Gastrocnemius medialis (tissue), 4 donors: Measurements from ENCODE around the gene AP4M1. TPM values are rescaled to one million over a fixed set of nuclear protein-coding genes. Genes with fewer than 3 reads are reported as not detected.
A peak's percentile ranks its signal among the peaks of the same experiment; 100 is the strongest.

Experiments used
- ATAC-seq, 2 donors: fragments of 150-250 bp; one replicate each; pipeline ENCODE4 v1.9.1; 2016
- DNase-seq, 2 donors: peaks; one replicate each; pipeline ENCODE4 v3.0.0-alpha.2; 2019
- H3K27ac ChIP-seq, 4 donors: fragments of 200-600 bp; sonication (generic); 1 replicate in 1 of 4; 2 replicates in 3 of 4; pipeline ENCODE4 v1.5.1; 2016 to 2018; ENCODE audit warnings: mild to moderate bottlenecking in 2 of 4, moderate library complexity in 1 of 4
- H3K27me3 ChIP-seq, 3 donors: fragments of 200-600 bp; sonication (generic) in 2 of 3; 1 replicate in 1 of 3; 2 replicates in 2 of 3; pipeline versions ENCODE4 v1.5.1 to v1.6.0; 2016 to 2019; ENCODE audit warnings: mild to moderate bottlenecking in 1 of 3, moderate library complexity in 1 of 3
- H3K36me3 ChIP-seq, 2 donors: fragments of 200-600 bp; sonication (generic) in 1 of 2; one replicate each; pipeline ENCODE4 v1.5.1; 2017 to 2018
- H3K4me1 ChIP-seq, 2 donors: fragments of 200-600 bp; sonication (generic) in 1 of 2; one replicate each; pipeline ENCODE4 v1.5.1; 2016 to 2017; ENCODE audit warnings: mild to moderate bottlenecking in 2 of 2
- H3K4me3 ChIP-seq, 4 donors: fragments of 200-600 bp; sonication (generic) in 3 of 4; 1 replicate in 1 of 4; 2 replicates in 3 of 4; pipeline ENCODE4 v1.5.1; 2016 to 2019; ENCODE audit warnings: mild to moderate bottlenecking in 2 of 4
- H3K9me3 ChIP-seq, 3 donors: fragments of 200-600 bp; sonication (generic) in 2 of 3; 1 replicate in 1 of 3; 2 replicates in 2 of 3; pipeline ENCODE4 v1.5.1; 2016 to 2019
- POLR2A ChIP-seq, 2 donors: fragments of 450-650 bp; IDR thresholded peaks; one replicate each; pipeline ENCODE4 v1.6.1; 2017; ENCODE audit warnings: antibody characterized with exemption in 2 of 2, mild to moderate bottlenecking in 2 of 2, moderate library complexity in 2 of 2
- in situ Hi-C, 4 donors: fragments of 200-750 bp; cut with MboI; loops; one replicate each; pipeline versions ENCODE4 v1.15.0 to v1.8.0; 2017; ENCODE audit warnings: low sequenced_read_pairs in 4 of 4
- intact Hi-C: fragments of 100-400 bp; cut with DNase I; formaldehyde crosslinking; loops from one replicate; pipeline ENCODE4 v1.15.1; 2023; ENCODE audit warnings: low total_unique reads
- total RNA-seq, 4 donors: library from RNA; depleted of rRNA; stranded (reverse); fragments of >200 nt; gene quantifications; one replicate each; pipeline versions ENCODE4 v1.1.0 to v1.2.3, GENCODE V29; 2016
- TF ChIP-seq, protein P1 (sequence below), 5 experiments: fragments of 450-650 bp in 3 of 5; fragments of 200-600 bp in 2 of 5; sonication (generic) in 2 of 5; IDR thresholded peaks in 4 of 5; conservative IDR thresholded peaks in 1 of 5; 1 replicate in 4 of 5; 2 replicates in 1 of 5; pipeline ENCODE4 v1.5.1; 2016 to 2019; ENCODE audit warnings: antibody characterized with exemption in 5 of 5, mild to moderate bottlenecking in 3 of 5, moderate library complexity in 3 of 5

Gene AP4M1
- total RNA-seq, 4 donors from 2014 or later: 7.2 to 13.8 (median 10.8) TPM

DNA sequence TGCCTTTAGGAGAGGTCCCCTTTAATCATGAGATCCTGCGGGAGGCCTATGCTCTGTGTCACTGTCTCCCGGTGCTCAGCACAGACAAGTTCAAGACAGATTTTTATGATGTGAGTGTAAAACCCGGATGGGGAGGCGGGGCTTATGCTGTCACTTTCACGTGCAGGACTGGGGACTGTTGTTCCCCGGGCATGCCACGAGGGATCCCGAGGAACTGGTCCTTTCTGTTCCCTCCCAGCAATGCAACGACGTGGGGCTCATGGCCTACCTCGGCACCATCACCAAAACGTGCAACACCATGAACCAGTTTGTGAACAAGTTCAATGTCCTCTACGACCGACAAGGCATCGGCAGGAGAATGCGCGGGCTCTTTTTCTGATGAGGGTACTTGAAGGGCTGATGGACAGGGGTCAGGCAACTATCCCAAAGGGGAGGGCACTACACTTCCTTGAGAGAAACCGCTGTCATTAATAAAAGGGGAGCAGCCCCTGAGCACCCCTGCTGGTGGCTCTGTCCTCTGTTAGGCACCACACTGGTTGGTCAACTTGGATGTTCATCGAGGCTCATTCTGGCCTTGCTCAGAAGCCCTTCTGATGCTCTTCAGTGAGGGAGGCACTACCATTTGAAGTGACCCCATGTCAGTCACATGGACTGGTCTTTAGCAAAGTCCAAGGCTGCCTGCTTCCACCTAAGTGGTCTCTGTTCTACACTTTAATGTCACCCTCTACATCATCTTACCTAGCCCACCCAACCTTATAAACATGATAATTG is 9.8 kb upstream of the AP4M1 start:
- TF ChIP-seq POLR2A (IDR thresholded peaks at IDR 0.05): no peak
- TF ChIP-seq, protein P1, sequence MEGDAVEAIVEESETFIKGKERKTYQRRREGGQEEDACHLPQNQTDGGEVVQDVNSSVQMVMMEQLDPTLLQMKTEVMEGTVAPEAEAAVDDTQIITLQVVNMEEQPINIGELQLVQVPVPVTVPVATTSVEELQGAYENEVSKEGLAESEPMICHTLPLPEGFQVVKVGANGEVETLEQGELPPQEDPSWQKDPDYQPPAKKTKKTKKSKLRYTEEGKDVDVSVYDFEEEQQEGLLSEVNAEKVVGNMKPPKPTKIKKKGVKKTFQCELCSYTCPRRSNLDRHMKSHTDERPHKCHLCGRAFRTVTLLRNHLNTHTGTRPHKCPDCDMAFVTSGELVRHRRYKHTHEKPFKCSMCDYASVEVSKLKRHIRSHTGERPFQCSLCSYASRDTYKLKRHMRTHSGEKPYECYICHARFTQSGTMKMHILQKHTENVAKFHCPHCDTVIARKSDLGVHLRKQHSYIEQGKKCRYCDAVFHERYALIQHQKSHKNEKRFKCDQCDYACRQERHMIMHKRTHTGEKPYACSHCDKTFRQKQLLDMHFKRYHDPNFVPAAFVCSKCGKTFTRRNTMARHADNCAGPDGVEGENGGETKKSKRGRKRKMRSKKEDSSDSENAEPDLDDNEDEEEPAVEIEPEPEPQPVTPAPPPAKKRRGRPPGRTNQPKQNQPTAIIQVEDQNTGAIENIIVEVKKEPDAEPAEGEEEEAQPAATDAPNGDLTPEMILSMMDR (IDR thresholded peaks at IDR 0.05 in 4 of 5, conservative IDR thresholded peaks at IDR 0.05 in 1 of 5): no peak
- no peak overlapping the region for H3K4me3 ChIP-seq
- H3K27ac ChIP-seq: no peak overlapping the region
- intact Hi-C loops (no loop called here), in situ Hi-C loops (no loop called here)
- no peaks in the 10 kb centered on the region for H3K9me3 ChIP-seq
- ATAC-seq (no peak), DNase-seq (no peak)
- H3K27me3 ChIP-seq: no peaks in the 10 kb centered on the region
- peaks cover 13 to 14% of the 10 kb centered on the region in 2 donors for H3K4me1 ChIP-seq
- peaks cover 0 to 65% of the 10 kb centered on the region in 2 donors for H3K36me3 ChIP-seq

DNA sequence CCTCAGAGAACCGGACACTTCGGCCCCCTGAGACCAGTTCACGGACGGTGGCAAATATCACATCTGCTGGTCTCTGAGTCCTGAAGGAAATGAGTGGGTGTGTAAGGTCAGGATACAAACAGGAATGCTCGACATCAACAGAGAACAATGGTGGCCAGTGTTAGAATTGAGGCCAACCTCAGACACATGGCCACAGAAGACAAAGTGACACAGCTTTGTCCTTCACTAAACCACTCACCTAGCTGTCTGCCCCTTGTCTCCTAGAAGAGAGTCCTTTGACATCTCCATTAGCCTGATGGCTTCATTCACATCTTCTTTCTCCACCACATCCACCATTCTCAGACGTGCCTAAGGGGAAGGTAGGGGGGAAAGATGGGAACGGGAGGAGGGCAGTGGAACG is 8.4 kb upstream of the AP4M1 start:
- no peak for DNase-seq
- intact Hi-C loops: no loop called here
- ATAC-seq: no peak
- TF ChIP-seq POLR2A (IDR thresholded peaks at IDR 0.05): no peak
- TF ChIP-seq, protein P1 (IDR thresholded peaks at IDR 0.05 in 4 of 5, conservative IDR thresholded peaks at IDR 0.05 in 1 of 5): no peak
- Histone ChIP-seq H3K27ac (peak overlapping the region in 1 of 4 donors; percentile 46), H3K4me3 (no peak overlapping the region), H3K36me3 (peaks cover 0 to 79% of the 10 kb centered on the region in 2 donors), H3K27me3 (no peaks in the 10 kb centered on the region), H3K4me1 (peaks cover 13% of the 10 kb centered on the region in 2 donors), H3K9me3 (no peaks in the 10 kb centered on the region)
- in situ Hi-C loops: no loop called here

DNA sequence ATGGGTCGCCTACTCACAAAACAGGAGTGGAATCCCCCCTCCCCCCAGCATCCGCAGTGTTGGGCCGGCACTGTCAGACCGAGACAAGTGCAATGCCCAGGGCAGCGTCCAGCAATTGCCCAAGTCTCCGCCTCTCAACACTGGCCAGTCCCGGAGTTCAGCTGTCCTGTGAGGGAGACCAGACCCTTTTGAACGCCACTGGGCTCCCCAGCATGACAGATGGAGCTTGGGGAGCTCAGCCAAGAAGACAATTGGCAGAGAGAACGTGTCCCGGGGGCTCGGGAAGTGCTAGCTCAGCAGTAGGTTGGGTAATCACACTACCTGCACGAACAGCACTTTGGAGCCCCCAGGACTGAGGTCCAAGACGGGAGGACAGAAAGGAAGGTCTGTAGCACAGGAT is 7.9 kb upstream of the AP4M1 start:
- Histone ChIP-seq H3K4me1 (peaks cover 8% of the 10 kb centered on the region in 2 donors), H3K36me3 (peaks cover 0 to 84% of the 10 kb centered on the region in 2 donors), H3K27me3 (no peaks in the 10 kb centered on the region), H3K27ac (peak overlapping the region in 1 of 4 donors; percentile 46), H3K9me3 (no peaks in the 10 kb centered on the region), H3K4me3 (no peak overlapping the region)
- TF ChIP-seq, protein P1 (IDR thresholded peaks at IDR 0.05 in 4 of 5, conservative IDR thresholded peaks at IDR 0.05 in 1 of 5): no peak
- no peak for TF ChIP-seq POLR2A (IDR thresholded peaks at IDR 0.05)
- in situ Hi-C loops (no loop called here), intact Hi-C loops (no loop called here)
- DNase-seq (peak in 1 of 2 donors; percentile 28), ATAC-seq (no peak)

DNA sequence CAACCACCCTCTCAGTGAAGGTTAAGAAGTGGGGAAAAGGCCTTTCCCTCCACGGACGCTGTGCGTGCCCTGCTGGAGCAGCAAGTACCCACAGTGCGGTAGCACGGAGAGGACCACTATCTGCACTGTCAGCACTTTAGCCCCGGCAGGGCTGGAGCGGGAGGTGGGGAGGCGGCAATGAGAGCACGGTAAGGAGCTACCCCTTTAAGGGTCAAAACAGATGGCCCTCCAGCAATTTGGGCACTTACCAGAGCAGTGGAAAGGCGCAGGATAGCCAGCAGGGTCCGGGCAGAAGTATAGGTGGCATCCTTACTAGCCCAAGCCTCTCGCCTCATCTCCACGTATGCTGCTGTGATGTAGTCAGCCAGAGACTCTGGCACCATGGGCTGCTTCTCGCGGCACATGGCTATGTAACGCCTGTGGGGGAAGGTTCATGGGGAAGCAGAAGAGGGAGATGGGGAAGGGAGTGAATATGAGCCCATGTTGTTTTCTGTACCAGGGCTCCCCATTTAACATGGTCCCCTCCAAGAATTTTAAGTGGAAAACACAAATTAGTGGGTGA is 7.4 kb upstream of the AP4M1 start:
- H3K27me3 ChIP-seq: no peaks in the 10 kb centered on the region
- H3K36me3 ChIP-seq: peaks cover 0 to 89% of the 10 kb centered on the region in 2 donors
- peak overlapping the region in 1 of 4 donors; percentile 46 for H3K27ac ChIP-seq
- ATAC-seq: no peak
- in situ Hi-C loops: no loop called here
- no peak overlapping the region for H3K4me3 ChIP-seq
- no peak for TF ChIP-seq POLR2A (IDR thresholded peaks at IDR 0.05)
- TF ChIP-seq, protein P1 (IDR thresholded peaks at IDR 0.05 in 4 of 5, conservative IDR thresholded peaks at IDR 0.05 in 1 of 5): no peak
- intact Hi-C loops: no loop called here
- H3K9me3 ChIP-seq: no peaks in the 10 kb centered on the region
- no peak for DNase-seq
- peaks cover 8% of the 10 kb centered on the region in 2 donors for H3K4me1 ChIP-seq
